Mononuclear cell (primary cell): Measurements from ENCODE around the gene INO80B. TPM values are rescaled to one million over a fixed set of nuclear protein-coding genes. Genes with fewer than 3 reads are reported as not detected.
A peak's percentile ranks its signal among the peaks of the same experiment; 100 is the strongest.
"Not testable (repeated sequence)": the region's sequence is repeated elsewhere in the genome, so short reads cannot be mapped to it uniquely, and the experiment has no call there.

Source experiments
- H3K27me3 ChIP-seq: 2 replicates; pipeline ENCODE4 v1.6.0; 2011; ENCODE audit warnings: low read length, control low read depth; ENCODE audit not compliant: insufficient read depth
- H3K4me1 ChIP-seq: 2 replicates; pipeline ENCODE4 v1.5.1; 2011; ENCODE audit warnings: mild to moderate bottlenecking, low read length, control low read depth; ENCODE audit not compliant: insufficient read depth
- H3K4me3 ChIP-seq: 2 replicates; pipeline ENCODE4 v1.5.1; 2011; ENCODE audit warnings: mild to moderate bottlenecking, low read length, moderate library complexity
- H3K9me3 ChIP-seq: 2 replicates; pipeline ENCODE4 v1.5.1; 2011; ENCODE audit warnings: low read depth, mild to moderate bottlenecking, control low read depth, low read length
- total RNA-seq: library from RNA; depleted of rRNA; stranded (reverse); fragments of >200 nt; gene quantifications from one replicate; pipeline ENCODE4 v1.2.3, GENCODE V29; 2012

INO80B gene
- 15.3 TPM for total RNA-seq

- H3K27me3 ChIP-seq: no peaks in the 10 kb centered on the region
- H3K4me3 ChIP-seq: peak within 1 kb of the TSS; percentile 55
Observed at GRCh38 chr2:74454654-74455511, at the start of gene INO80B. Gene INO80B, plus strand, starts transcription at chr2:74455087. Its CDS starts 30 bp downstream, at chr2:74455117.

GRCh38 chr2:74406035-74406434 lies 48.9 kb upstream of the INO80B start:
- Histone ChIP-seq H3K4me1 (no peaks in the 10 kb centered on the region), H3K27me3 (no peaks in the 10 kb centered on the region), H3K9me3 (no peaks in the 10 kb centered on the region), H3K4me3 (no peak overlapping the region)

More at GRCh38 chr2:74454654-74455511, at the start of gene INO80B:
- Histone ChIP-seq H3K4me1 (peaks cover 54% of the 10 kb centered on the region), H3K9me3 (no peaks in the 10 kb centered on the region)

GRCh38 chr2:74407682-74408081 lies 47.2 kb upstream of the INO80B start:
- no peak overlapping the region for H3K4me3 ChIP-seq
- no peaks in the 10 kb centered on the region for H3K9me3 ChIP-seq
- H3K27me3 ChIP-seq: no peaks in the 10 kb centered on the region
- H3K4me1 ChIP-seq: no peaks in the 10 kb centered on the region

GRCh38 chr2:74413001-74413698 lies 41.7 kb upstream of the INO80B start:
- H3K27me3 ChIP-seq: no peaks in the 10 kb centered on the region
- no peaks in the 10 kb centered on the region for H3K9me3 ChIP-seq
- peaks cover 32% of the 10 kb centered on the region for H3K4me1 ChIP-seq
- no peak overlapping the region for H3K4me3 ChIP-seq

- H3K4me3 ChIP-seq: peak overlapping the region; percentile 38
- no peaks in the 10 kb centered on the region for H3K27me3 ChIP-seq
Observed at GRCh38 chr2:74414441-74414840, 40.4 kb upstream of the INO80B start.

GRCh38 chr2:74414881-74415761 lies 39.8 kb upstream of the INO80B start:
- Histone ChIP-seq H3K27me3 (no peaks in the 10 kb centered on the region), H3K4me1 (peaks cover 40% of the 10 kb centered on the region), H3K9me3 (no peaks in the 10 kb centered on the region), H3K4me3 (peak overlapping the region; percentile 38)

More at GRCh38 chr2:74414441-74414840, 40.4 kb upstream of the INO80B start:
- Histone ChIP-seq H3K9me3 (no peaks in the 10 kb centered on the region), H3K4me1 (peaks cover 36% of the 10 kb centered on the region)

- H3K4me3 ChIP-seq: peak overlapping the region; percentile 38
- peaks cover 47% of the 10 kb centered on the region for H3K4me1 ChIP-seq
- H3K9me3 ChIP-seq: no peaks in the 10 kb centered on the region
- H3K27me3 ChIP-seq: no peaks in the 10 kb centered on the region
Observed at GRCh38 chr2:74415762-74416395, 39.0 kb upstream of the INO80B start.

- no peaks in the 10 kb centered on the region for H3K27me3 ChIP-seq
- no peaks in the 10 kb centered on the region for H3K9me3 ChIP-seq
- H3K4me3 ChIP-seq: no peak overlapping the region
- H3K4me1 ChIP-seq: peaks cover 54% of the 10 kb centered on the region
Observed at GRCh38 chr2:74416778-74417177, 38.1 kb upstream of the INO80B start.

GRCh38 chr2:74417197-74417596 lies 37.7 kb upstream of the INO80B start:
- H3K27me3 ChIP-seq: no peaks in the 10 kb centered on the region
- no peaks in the 10 kb centered on the region for H3K9me3 ChIP-seq
- no peak overlapping the region for H3K4me3 ChIP-seq
- H3K4me1 ChIP-seq: peaks cover 58% of the 10 kb centered on the region

- Histone ChIP-seq H3K4me3 (no peak overlapping the region), H3K9me3 (no peaks in the 10 kb centered on the region), H3K27me3 (no peaks in the 10 kb centered on the region), H3K4me1 (peaks cover 60% of the 10 kb centered on the region)
Observed at GRCh38 chr2:74417763-74418162, 37.1 kb upstream of the INO80B start.

- H3K9me3 ChIP-seq: no peaks in the 10 kb centered on the region
- H3K4me1 ChIP-seq: peaks cover 55% of the 10 kb centered on the region
- no peaks in the 10 kb centered on the region for H3K27me3 ChIP-seq
- no peak overlapping the region for H3K4me3 ChIP-seq
Observed at GRCh38 chr2:74418312-74418711, 36.6 kb upstream of the INO80B start.

GRCh38 chr2:74419345-74419744 lies 35.5 kb upstream of the INO80B start:
- H3K27me3 ChIP-seq: no peaks in the 10 kb centered on the region
- H3K4me3 ChIP-seq: no peak overlapping the region
- peaks cover 46% of the 10 kb centered on the region for H3K4me1 ChIP-seq
- H3K9me3 ChIP-seq: no peaks in the 10 kb centered on the region

- Histone ChIP-seq H3K4me1 (peaks cover 39% of the 10 kb centered on the region), H3K27me3 (no peaks in the 10 kb centered on the region), H3K9me3 (no peaks in the 10 kb centered on the region), H3K4me3 (no peak overlapping the region)
Observed at GRCh38 chr2:74420006-74420405, 34.9 kb upstream of the INO80B start.

GRCh38 chr2:74420443-74421103 lies 34.3 kb upstream of the INO80B start:
- H3K9me3 ChIP-seq, H3K27me3 ChIP-seq: not testable (repeated sequence)
- H3K4me1 ChIP-seq: peaks cover 34% of the 10 kb centered on the region
- peak overlapping the region; percentile 77 for H3K4me3 ChIP-seq
